ENCODE measurements around the gene MACC1. TPM values are rescaled to one million over a fixed set of nuclear protein-coding genes. Genes with fewer than 3 reads are reported as not detected.

The MACC1 gene, protein sequence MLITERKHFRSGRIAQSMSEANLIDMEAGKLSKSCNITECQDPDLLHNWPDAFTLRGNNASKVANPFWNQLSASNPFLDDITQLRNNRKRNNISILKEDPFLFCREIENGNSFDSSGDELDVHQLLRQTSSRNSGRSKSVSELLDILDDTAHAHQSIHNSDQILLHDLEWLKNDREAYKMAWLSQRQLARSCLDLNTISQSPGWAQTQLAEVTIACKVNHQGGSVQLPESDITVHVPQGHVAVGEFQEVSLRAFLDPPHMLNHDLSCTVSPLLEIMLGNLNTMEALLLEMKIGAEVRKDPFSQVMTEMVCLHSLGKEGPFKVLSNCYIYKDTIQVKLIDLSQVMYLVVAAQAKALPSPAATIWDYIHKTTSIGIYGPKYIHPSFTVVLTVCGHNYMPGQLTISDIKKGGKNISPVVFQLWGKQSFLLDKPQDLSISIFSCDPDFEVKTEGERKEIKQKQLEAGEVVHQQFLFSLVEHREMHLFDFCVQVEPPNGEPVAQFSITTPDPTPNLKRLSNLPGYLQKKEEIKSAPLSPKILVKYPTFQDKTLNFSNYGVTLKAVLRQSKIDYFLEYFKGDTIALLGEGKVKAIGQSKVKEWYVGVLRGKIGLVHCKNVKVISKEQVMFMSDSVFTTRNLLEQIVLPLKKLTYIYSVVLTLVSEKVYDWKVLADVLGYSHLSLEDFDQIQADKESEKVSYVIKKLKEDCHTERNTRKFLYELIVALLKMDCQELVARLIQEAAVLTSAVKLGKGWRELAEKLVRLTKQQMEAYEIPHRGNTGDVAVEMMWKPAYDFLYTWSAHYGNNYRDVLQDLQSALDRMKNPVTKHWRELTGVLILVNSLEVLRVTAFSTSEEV
- total RNA-seq: 0.37 TPM in 1 of 2 replicates, not detected in the other

GRCh38 chr7:20217193-20217948 lies at the start of gene MACC1:
Gene MACC1, minus strand, starts transcription at chr7:20217384. Its CDS starts 55,522 bp downstream, at chr7:20161862.

Other genes with a start within 250 kb of the MACC1 start
- 0.39 and 11.8 TPM in 2 replicates for gene ITGB8, start 113.5 kb upstream of the MACC1 start, total RNA-seq